ENCODE results near the gene CANT1. TPM values are rescaled to one million over a fixed set of nuclear protein-coding genes. Genes with fewer than 3 reads are reported as not detected.
A peak's percentile ranks its signal among the peaks of the same experiment; 100 is the strongest.

The CANT1 gene
- total RNA-seq, 3 donors from 2014 or later (not counting 1 experiment from before 2014, with no cell fraction given), result 40.0 to 58.8 (median 53.4) TPM

DNA sequence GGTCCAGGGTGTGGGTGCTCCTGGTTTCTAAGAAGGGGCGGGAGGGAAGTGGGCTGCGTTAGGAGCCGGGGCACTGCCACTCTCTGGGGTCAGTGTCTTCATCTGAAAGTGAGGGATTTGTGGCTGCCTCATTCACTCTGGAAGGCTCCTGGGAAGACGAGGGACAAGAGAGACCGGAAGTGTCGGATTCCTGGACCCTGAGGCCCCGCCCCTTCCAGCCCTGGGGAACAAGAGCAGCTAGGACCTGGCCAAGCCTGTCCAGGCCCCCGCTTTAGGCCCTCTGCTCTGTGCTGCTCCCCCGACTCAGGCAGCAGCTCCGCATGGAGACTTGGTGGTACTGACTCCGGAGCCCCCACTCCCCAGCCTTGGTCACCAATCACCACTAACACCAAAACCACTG, 36.4 kb downstream of the CANT1 start:
- H3K4me1 ChIP-seq (ENCODE audit: control insufficient read depth, insufficient read depth, low read length), result peaks cover 7% of the 10 kb centered on the region
- no peaks in the 10 kb centered on the region for H3K36me3 ChIP-seq (ENCODE audit: control insufficient read depth, insufficient read depth, low read length)
- no peaks in the 10 kb centered on the region for H3K27me3 ChIP-seq (ENCODE audit: control insufficient read depth, insufficient read depth, low read length)
- Mint-ChIP-seq H3K36me3 (no peaks in the 10 kb centered on the region), H3K9me3 (no peaks in the 10 kb centered on the region), H3K4me3 (no peak overlapping the region), H3K27ac (no peak overlapping the region), H3K4me1 (peaks cover 6 to 13% of the 10 kb centered on the region in 2 donors), H3K27me3 (ENCODE audit: low read depth in 2 of 2) (no peaks in the 10 kb centered on the region)
- DNase-seq, result no peak
- intact Hi-C loops (cut with micrococcal nuclease), result no loop called here
- H3K9me3 ChIP-seq (ENCODE audit: control insufficient read depth, insufficient read depth, low read length), result no peaks in the 10 kb centered on the region
- 89% methylated on average over 11 of the region's 11 CpGs for WGBS (ENCODE audit: insufficient coverage)
- no peak for ATAC-seq
- TF ChIP-seq, protein P1, sequence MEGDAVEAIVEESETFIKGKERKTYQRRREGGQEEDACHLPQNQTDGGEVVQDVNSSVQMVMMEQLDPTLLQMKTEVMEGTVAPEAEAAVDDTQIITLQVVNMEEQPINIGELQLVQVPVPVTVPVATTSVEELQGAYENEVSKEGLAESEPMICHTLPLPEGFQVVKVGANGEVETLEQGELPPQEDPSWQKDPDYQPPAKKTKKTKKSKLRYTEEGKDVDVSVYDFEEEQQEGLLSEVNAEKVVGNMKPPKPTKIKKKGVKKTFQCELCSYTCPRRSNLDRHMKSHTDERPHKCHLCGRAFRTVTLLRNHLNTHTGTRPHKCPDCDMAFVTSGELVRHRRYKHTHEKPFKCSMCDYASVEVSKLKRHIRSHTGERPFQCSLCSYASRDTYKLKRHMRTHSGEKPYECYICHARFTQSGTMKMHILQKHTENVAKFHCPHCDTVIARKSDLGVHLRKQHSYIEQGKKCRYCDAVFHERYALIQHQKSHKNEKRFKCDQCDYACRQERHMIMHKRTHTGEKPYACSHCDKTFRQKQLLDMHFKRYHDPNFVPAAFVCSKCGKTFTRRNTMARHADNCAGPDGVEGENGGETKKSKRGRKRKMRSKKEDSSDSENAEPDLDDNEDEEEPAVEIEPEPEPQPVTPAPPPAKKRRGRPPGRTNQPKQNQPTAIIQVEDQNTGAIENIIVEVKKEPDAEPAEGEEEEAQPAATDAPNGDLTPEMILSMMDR (IDR thresholded peaks at IDR 0.05), result no peak
- H3K27ac ChIP-seq (ENCODE audit: low read length), result no peak overlapping the region
- H3K4me3 ChIP-seq (ENCODE audit: low read length), result no peak overlapping the region

DNA sequence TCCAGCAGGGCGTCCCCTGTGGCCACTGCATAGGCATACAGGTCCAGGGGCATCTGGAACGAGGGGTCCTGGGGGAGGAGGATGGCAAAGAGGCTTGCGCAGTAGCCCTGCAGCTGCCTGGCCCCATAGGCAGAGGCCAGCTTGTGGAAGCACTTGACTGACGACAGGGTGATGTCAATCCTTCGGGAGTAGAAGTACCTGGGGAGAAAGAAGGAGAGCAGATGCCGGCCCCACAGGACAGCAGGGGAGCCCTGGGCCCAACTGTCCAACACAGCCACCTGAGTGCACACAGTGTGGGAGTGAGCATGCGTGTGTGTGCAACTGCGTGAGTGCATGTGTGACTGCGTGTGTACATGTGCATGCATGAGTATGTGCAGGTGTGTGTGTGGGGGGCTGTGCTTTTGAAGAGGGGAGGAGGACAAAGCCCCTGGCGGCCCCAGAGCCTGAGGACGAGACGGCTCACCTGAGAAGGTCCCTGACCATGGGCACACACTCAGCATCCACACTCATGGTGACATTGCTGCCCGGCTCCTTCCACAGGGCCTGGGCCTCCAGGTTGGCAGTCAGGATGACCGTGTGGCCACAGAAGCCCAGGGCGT, 37.0 kb downstream of the CANT1 start:
- no peak for ATAC-seq
- H3K9me3 Mint-ChIP-seq, result no peaks in the 10 kb centered on the region
- intact Hi-C loops (cut with micrococcal nuclease), result no loop called here
- TF ChIP-seq, protein P1 (IDR thresholded peaks at IDR 0.05), result no peak
- Histone ChIP-seq H3K9me3 (ENCODE audit: control insufficient read depth, insufficient read depth, low read length) (no peaks in the 10 kb centered on the region), H3K4me1 (ENCODE audit: control insufficient read depth, insufficient read depth, low read length) (peaks cover 7% of the 10 kb centered on the region), H3K36me3 (ENCODE audit: control insufficient read depth, insufficient read depth, low read length) (no peaks in the 10 kb centered on the region), H3K27ac (ENCODE audit: low read length) (no peak overlapping the region), H3K27me3 (ENCODE audit: control insufficient read depth, insufficient read depth, low read length) (no peaks in the 10 kb centered on the region), H3K4me3 (ENCODE audit: low read length) (no peak overlapping the region)
- H3K27me3 Mint-ChIP-seq (ENCODE audit: low read depth in 2 of 2), result no peaks in the 10 kb centered on the region
- DNase-seq, result no peak
- H3K36me3 Mint-ChIP-seq, result no peaks in the 10 kb centered on the region
- no peak overlapping the region for H3K27ac Mint-ChIP-seq
- H3K4me3 Mint-ChIP-seq, result no peak overlapping the region
- peaks cover 6 to 13% of the 10 kb centered on the region in 2 donors for H3K4me1 Mint-ChIP-seq
- WGBS (ENCODE audit: insufficient coverage), result 90% methylated on average over 15 of the region's 15 CpGs

DNA sequence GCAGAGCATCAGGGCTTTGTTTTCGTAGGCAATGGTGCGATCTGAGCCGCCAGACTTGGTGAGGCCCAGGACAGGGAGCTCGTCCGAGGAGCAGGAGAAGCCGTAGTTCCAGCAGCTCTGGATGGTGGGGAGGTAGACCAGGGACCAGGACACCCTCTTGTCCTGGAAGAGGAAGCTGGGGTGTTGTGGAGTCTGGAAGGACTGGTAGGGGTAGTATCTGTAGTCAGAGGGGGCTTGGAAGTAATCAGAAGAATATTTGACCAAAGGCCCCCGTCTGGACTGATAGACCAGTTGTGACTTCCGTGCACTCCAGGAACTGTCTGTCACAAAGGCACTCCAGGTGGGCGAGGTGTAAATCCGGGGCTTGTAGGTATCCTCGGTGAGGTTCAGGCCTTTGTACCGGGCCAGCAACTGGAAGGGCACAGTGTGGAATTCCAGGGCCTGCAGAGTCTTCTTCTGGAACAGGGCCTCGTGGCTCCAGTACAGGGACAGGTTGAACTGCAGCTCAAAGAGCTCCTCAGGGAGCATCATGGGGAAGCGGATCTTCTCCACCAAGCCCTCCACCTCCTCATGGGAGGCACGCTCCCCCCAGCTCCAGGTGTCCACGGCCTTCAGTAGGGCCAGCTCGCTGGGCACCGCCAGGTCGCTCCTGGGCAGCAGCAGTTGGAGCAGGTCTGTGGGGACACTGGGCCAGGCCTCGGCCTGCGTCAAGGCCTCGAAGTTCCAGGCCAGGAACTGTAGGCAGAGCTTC, 37.6 kb downstream of the CANT1 start:
- no peaks in the 10 kb centered on the region for H3K27me3 ChIP-seq (ENCODE audit: control insufficient read depth, insufficient read depth, low read length)
- peaks cover 6 to 9% of the 10 kb centered on the region in 2 donors for H3K4me1 Mint-ChIP-seq
- H3K36me3 ChIP-seq (ENCODE audit: control insufficient read depth, insufficient read depth, low read length), result no peaks in the 10 kb centered on the region
- H3K9me3 ChIP-seq (ENCODE audit: control insufficient read depth, insufficient read depth, low read length), result no peaks in the 10 kb centered on the region
- intact Hi-C loops (cut with micrococcal nuclease), result loop anchor here (1.0 kb wide), 2 partner anchors 107 to 475 kb away; no protein-coding TSS in a partner anchor
- no peaks in the 10 kb centered on the region for H3K27me3 Mint-ChIP-seq (ENCODE audit: low read depth in 2 of 2)
- TF ChIP-seq, protein P1 (IDR thresholded peaks at IDR 0.05), result no peak
- no peak overlapping the region for H3K4me3 Mint-ChIP-seq
- no peaks in the 10 kb centered on the region for H3K36me3 Mint-ChIP-seq
- no peak for DNase-seq
- WGBS (ENCODE audit: insufficient coverage), result 87% methylated on average over 22 of the region's 22 CpGs
- H3K9me3 Mint-ChIP-seq, result no peaks in the 10 kb centered on the region
- H3K27ac ChIP-seq (ENCODE audit: low read length), result no peak overlapping the region
- H3K4me3 ChIP-seq (ENCODE audit: low read length), result no peak overlapping the region
- no peak for ATAC-seq
- peaks cover 7% of the 10 kb centered on the region for H3K4me1 ChIP-seq (ENCODE audit: control insufficient read depth, insufficient read depth, low read length)
- peak overlapping the region in 1 of 2 donors; percentile 30 for H3K27ac Mint-ChIP-seq
